Measurements from ENCODE around the gene ADGRE1. TPM values are rescaled to one million over a fixed set of nuclear protein-coding genes. Genes with fewer than 3 reads are reported as not detected.

Gene ADGRE1
- total and polyA plus RNA-seq, 2 of the 4 experiments (the other 2 are of a cell fraction), result not detected

GRCh38 chr19:6848986-6849385, 38.4 kb upstream of the ADGRE1 start:
- no peak overlapping the region for H2BK20ac ChIP-seq (ENCODE audit: low read depth, low read length)
- no peak overlapping the region for H2AFZ ChIP-seq (replicated peaks; ENCODE audit: low read length, poor library complexity)
- no peak for ATAC-seq (ENCODE audit: low read depth)
- H2BK5ac ChIP-seq (ENCODE audit: low read depth, low read length, poor library complexity, severe bottlenecking), result no peak overlapping the region
- H4K20me1 ChIP-seq (ENCODE audit: insufficient read depth, low read length), result no peaks in the 10 kb centered on the region
- no peak overlapping the region for H3K27ac ChIP-seq (ENCODE audit: insufficient read depth, low read length)
- dilution Hi-C loops (cut with HindIII; ENCODE audit: low sequenced_read_pairs, unreplicated experiment) (no loop called here), in situ Hi-C loops (cut with MboI; ENCODE audit: low sequenced_read_pairs) (no loop called here), intact Hi-C loops (cut with micrococcal nuclease) (no loop called here)
- H2BK15ac ChIP-seq (ENCODE audit: low read depth, low read length), result no peak overlapping the region
- no peaks in the 10 kb centered on the region for H3K36me3 ChIP-seq (ENCODE audit: control insufficient read depth, insufficient read depth, low read length)
- H3K4me1 ChIP-seq (ENCODE audit: control insufficient read depth, insufficient read depth, low read length), result no peaks in the 10 kb centered on the region
- peaks cover 3% of the 10 kb centered on the region; the same call in 1 of the 2 replicates for H3K9me3 ChIP-seq (ENCODE audit: control insufficient read depth, insufficient read depth, low read length)
- no peak for DNase-seq
- POLR2A ChIA-PET (ENCODE audit: unreplicated experiment), result no interaction called here
- no peaks in the 10 kb centered on the region for H3K79me1 ChIP-seq (ENCODE audit: low read depth in 1 of 2, low read length in 2 of 2)
- BruUV-seq (replicated peaks), result no TSS peak
- no peak overlapping the region for H3K23ac ChIP-seq (ENCODE audit: low read depth, low read length)
- no peak overlapping the region for H3K56ac ChIP-seq (ENCODE audit: extremely low read depth, insufficient read depth, low read length)
- WGBS, 2 experiments (ENCODE audit: extremely low coverage in 2 of 2, insufficient read length in 1 of 2), result no CpG with 5 or more reads among the region's 3 CpGs
- no peak overlapping the region for H3K4me3 ChIP-seq (ENCODE audit: insufficient read depth, low read depth, low read length)
- no peak overlapping the region for H4K8ac ChIP-seq (ENCODE audit: low read depth in 2 of 2, low read length in 2 of 2)
- no peak for TF ChIP-seq NFE2L2 (IDR thresholded peaks at IDR 0.05; ENCODE audit: low read depth, low read length)
- no peak for TF ChIP-seq ELK1 (IDR thresholded peaks at IDR 0.05; ENCODE audit: borderline replicate concordance, low read depth, low read length)
- no peak for TF ChIP-seq POLR2A (IDR thresholded peaks at IDR 0.05; ENCODE audit: low read depth, low read length)
- TF ChIP-seq BHLHE40 (IDR thresholded peaks at IDR 0.05; ENCODE audit: low read depth, low read length), result no peak
- TF ChIP-seq MAZ (IDR thresholded peaks at IDR 0.05; ENCODE audit: borderline replicate concordance, low read depth, low read length), result no peak
- TF ChIP-seq CTCF (conservative IDR thresholded peaks at IDR 0.05; ENCODE audit: low read depth, low read length), result no peak
- no peak for TF ChIP-seq CEBPB (IDR thresholded peaks at IDR 0.05; ENCODE audit: low read depth, low read length)
- TF ChIP-seq CHD1 (IDR thresholded peaks at IDR 0.05; ENCODE audit: low read depth, low read length), result no peak
- TF ChIP-seq RFX5 (IDR thresholded peaks at IDR 0.05; ENCODE audit: low read depth, low read length), result no peak
- TF ChIP-seq MAFK (IDR thresholded peaks at IDR 0.05; ENCODE audit: low read depth, low read length), result no peak
- no peak for TF ChIP-seq SMC3 (IDR thresholded peaks at IDR 0.05; ENCODE audit: low read depth, low read length)
- TF ChIP-seq MXI1 (IDR thresholded peaks at IDR 0.05; ENCODE audit: borderline replicate concordance, low read depth, low read length), result no peak
- no peak for TF ChIP-seq RAD21 (IDR thresholded peaks at IDR 0.05; ENCODE audit: low read length)
- TF ChIP-seq FOS (IDR thresholded peaks at IDR 0.05; ENCODE audit: low read depth, low read length), result no peak
- no peak for TF ChIP-seq RCOR1 (IDR thresholded peaks at IDR 0.05; ENCODE audit: insufficient replicate concordance, low read length)
- TF ChIP-seq, protein P1, sequence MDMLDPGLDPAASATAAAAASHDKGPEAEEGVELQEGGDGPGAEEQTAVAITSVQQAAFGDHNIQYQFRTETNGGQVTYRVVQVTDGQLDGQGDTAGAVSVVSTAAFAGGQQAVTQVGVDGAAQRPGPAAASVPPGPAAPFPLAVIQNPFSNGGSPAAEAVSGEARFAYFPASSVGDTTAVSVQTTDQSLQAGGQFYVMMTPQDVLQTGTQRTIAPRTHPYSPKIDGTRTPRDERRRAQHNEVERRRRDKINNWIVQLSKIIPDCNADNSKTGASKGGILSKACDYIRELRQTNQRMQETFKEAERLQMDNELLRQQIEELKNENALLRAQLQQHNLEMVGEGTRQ (IDR thresholded peaks at IDR 0.05; ENCODE audit: low read depth, low read length), result no peak
- H3K18ac ChIP-seq (ENCODE audit: low read depth, low read length), result no peak overlapping the region
- no peak overlapping the region for H3K4ac ChIP-seq (ENCODE audit: low read depth, low read length)
- no peaks in the 10 kb centered on the region for H3K27me3 ChIP-seq (ENCODE audit: control insufficient read depth, insufficient read depth, low read length)
- H2AK9ac ChIP-seq (replicated peaks; ENCODE audit: low read depth, low read length, poor library complexity), result no peak overlapping the region
- no peak overlapping the region for H4K91ac ChIP-seq (ENCODE audit: insufficient read depth, low read depth, low read length)
- CTCF ChIA-PET, result no interaction called here
- H2AK5ac ChIP-seq (ENCODE audit: low read depth, low read length), result no peak overlapping the region
- H4K5ac ChIP-seq (ENCODE audit: low read depth, low read length), result no peak overlapping the region
- no peak overlapping the region for H2BK120ac ChIP-seq (ENCODE audit: low read depth, low read length)
- no peak overlapping the region for H3K9ac ChIP-seq (ENCODE audit: low read depth, low read length)
- H3K9me1 ChIP-seq (ENCODE audit: insufficient read depth, low read length), result no peaks in the 10 kb centered on the region
- no peak overlapping the region for H3K4me2 ChIP-seq (ENCODE audit: low read depth, low read length)
- no peak overlapping the region for H3K14ac ChIP-seq (replicated peaks; ENCODE audit: low read depth, low read length)
